GM19463 (cell line): Measurements from ENCODE around the gene CTSW.
A peak's percentile ranks its signal among the peaks of the same experiment; 100 is the strongest.

Experiments
- ATAC-seq: cut with Tn5 transposase; IDR thresholded peaks from one replicate; pipeline ENCODE4 v1.9.1; 2021; ENCODE audit warnings: mild to moderate bottlenecking, moderate library complexity; ENCODE audit not compliant: unreplicated experiment

CTSW gene

DNA sequence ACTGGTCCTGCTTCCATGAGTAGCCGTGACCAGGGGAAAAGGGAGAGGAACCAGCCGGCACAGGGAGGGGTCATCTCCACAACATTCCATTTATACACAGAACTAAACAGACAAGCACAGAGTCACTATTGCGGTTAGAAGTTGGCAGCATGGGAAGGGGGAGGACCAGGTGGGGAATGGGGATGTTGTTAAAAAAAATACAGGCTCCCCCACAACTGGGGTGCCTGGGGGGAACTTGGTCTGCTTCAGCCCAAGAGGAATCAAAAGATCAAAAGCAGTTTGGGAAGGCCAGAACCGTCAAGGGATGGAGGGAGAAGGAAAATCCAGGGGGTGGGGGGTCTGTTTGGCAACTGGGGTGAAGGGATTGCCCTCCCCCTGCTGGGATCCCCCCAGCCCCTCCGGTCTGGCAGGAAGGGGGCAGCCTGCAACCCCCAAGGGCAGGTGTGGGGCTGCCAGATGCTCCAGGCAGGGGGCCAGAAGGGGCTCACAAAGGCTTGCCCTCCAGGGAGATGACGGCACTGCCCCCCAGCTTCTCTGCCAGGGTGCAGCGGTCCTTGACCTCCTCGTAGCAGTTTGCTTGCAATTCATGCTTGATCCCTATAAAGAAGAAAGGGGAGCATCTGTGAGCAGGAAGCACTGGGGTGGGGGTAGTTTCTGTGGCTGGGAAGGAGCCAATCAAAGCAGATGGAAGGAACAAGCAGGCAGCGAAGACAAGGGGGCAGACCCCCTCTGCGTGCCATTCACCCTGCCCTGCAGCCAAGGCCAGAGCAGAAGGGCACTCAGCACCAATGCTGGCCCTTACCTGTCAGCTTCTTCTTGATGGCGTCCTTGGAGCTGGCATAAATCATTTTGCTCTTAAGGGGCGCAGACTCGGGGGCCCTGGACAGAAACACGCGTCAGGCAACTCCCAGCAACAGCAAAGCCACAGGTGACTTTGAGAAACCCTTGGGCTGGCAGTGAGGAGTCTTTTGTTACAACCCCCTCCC lies 24.5 kb upstream of the CTSW start:
- no peak for ATAC-seq

DNA sequence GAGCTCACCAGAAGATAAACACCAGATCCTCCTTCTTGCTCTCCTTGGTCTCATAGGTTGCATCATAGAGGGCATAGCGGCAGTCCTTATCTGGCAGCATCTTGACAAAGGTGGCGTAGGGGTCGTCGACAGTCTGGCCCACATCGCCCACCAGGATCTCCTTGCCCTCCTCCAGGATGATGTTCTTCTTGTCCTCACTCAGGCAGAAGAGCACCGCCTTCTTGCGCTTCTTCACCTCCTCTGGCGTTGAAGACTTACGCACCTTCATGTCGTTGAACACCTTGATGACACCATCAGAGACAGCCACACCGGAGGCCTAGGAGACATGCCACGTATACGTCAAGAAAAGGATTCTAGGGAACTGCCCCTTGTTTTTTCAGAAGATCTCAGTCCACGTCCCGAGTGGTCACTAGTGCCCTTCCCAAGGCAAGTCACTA lies 23.7 kb upstream of the CTSW start:
- ATAC-seq: no peak

DNA sequence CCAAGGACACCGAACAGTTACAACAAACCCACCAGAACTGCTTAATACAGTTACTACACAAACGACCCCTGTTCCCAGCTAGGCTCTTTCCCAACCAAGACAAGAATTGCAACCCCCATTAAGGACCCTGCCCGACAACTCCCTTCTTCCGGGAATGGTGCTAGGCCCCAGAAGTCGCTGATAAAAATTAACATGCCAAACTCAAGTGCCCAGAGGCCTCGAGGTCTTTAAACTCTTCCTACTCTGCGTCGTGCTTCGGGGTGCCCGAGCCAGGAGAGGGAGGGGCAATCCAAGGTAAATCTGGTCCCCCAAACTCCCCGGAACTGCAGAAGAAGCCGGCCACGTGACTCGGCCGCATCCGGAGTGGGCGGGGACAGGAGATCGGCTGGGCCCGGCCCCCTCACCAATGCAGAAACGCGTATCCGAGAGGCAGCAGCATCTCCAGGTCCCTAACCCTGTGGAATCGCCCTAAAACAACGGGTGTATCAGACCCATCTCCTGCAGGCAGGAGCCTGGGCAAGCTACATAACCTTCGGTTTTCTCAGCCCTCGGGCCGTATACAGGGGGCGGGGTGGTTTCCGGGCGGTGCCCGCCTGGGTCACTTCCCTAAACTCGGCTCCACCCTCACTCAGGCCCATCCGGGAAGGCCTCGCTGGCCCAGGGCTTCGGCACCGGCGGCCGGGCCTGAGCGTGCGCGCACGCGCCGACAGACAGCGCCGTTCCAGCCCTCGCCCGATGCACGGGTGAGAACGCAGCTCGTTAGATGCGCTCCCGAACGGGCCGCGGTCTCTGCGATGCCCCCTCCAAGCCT lies 22.7 kb upstream of the CTSW start:
- ATAC-seq: peak; percentile 20

DNA sequence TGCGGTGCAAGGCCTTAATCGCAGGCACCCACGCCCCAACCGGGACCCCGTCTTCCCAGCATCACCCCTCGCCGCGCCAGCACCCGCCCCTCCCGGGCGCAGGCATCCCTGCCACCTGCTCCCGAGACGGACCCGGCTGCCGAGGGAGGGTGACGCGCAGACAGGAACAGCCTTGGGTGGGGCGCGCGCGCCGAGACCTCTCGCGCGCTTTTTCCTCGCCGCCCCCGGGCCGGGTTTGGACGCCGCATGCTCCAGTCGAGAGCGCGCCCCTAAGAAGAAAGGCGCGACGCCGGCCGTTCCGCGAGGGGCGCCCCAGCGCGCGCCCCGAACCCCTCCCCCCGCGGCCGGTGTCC lies 22.2 kb upstream of the CTSW start:
- no peak for ATAC-seq

DNA sequence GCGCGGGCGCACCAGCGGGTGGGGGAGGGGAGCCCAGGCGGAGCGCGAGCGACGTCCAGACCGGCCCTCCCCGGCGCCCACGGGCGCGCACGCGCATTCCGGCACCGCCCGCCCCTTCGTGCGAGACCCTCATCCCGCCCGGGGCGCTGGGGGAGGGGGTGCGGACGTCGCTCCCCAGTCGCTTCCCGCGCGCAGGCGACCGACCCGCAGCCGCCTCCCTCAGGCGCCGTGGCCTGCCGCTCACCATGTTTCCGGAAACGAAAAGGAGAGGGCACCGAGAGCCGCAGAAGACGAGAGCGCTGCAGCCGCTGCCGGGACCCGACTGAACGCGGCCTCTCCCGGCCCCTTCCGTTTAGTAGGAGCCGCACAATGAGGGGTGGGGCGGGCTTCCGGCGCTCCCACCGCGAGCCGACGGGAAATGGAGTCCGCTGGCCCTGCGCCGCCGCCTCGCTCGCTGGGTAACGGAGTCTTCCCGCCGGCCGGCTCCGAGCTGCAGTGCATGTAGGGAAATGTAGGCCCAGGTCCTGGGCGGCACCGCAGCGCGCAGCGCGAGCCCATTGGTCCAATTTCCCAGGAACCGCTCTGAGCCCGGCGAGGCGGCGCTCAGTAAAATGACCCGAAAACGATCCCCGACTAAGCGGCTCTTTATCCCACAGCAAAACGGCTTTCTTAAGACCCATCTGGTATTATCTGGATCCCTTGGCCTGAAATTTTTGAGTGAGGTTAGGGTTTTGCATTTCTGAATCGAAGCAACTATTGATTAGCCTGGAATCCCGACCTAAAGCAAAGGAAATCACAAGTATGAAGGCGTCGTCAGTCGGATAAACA lies 21.6 kb upstream of the CTSW start, which contains the start of gene CFL1:
Gene CFL1 (minus strand): TSS at position 328 of the 828 bp plus-strand sequence. CDS start 81 bp downstream, at position 247.
- peak; percentile 42 for ATAC-seq

- no peak for ATAC-seq
Measured at GRCh38 chr11:65858681-65859087, 21.0 kb upstream of the CTSW start.

- ATAC-seq: peak; percentile 57
Measured at GRCh38 chr11:65859095-65859811, 20.4 kb upstream of the CTSW start.

GRCh38 chr11:65859812-65860277 lies 19.8 kb upstream of the CTSW start:
- no peak for ATAC-seq

DNA sequence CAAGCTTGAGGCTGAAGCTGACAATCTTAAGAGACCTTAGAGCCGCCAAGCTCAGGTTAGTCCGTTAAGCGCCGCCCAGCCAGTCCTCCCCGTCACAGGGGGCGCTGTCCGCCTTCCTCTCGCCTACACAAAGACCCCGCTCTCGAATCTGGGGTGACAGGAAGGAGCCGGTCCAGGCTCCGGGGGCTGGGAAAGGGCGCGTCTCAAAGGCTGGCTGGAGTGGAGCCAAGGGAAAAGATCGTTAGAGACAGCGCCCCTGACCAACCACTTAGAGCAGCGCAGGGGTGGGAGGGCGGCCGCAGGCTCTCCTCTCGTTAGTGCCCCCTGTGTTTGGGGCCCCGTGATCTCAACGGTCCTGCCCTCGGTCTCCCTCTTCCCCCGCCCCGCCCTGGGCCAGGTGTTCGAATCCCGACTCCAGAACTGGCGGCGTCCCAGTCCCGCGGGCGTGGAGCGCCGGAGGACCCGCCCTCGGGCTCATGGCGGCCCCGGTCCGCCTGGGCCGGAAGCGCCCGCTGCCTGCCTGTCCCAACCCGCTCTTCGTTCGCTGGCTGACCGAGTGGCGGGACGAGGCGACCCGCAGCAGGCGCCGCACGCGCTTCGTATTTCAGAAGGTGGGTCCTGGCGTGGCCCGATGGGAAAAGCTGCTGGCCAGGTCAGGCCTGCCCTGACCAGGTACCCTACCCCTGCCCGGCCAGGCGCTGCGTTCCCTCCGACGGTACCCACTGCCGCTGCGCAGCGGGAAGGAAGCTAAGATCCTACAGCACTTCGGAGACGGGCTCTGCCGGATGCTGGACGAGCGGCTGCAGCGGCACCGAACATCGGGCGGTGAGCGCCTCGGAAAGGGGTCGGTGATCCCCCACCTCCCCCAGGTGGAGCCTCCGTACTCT lies 19.1 kb upstream of the CTSW start, which contains the start of gene MUS81:
Gene MUS81 (plus strand): TSS at position 156 of the 887 bp plus-strand sequence. CDS start 321 bp downstream, at position 477.
- ATAC-seq: peak; percentile 25

GRCh38 chr11:65861165-65861505 lies 18.5 kb upstream of the CTSW start:
- ATAC-seq: no peak

DNA sequence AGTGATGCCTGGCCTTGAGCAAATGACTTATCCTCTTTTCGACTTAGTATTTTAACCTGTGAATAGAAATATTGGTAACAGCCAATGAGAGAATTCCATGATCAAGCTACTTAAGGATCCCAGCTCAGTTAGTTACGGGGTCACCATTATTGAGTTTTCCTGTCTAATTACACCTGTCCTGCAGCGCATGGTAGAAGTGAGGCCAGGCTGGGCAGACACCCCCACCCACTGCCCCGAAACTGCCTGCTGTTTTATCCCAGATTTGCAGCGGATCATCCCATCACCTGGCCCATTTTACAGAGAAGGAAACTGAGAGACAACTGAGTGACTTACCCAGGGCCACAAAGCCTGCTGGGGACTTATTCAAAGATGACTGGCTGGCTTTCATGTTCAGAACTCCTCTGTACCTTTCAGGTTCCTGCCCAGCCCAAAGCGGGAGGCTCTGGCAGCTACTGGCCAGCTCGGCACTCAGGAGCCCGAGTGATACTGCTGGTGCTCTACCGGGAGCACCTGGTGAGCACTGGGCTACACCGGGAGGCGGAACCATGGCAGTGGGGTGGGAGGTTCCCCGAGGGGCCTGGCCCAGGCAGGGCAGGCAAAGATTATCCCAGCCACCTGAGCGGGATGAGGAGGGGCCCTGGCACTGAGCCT lies 18.0 kb upstream of the CTSW start:
- no peak for ATAC-seq

GRCh38 chr11:65862191-65862735 lies 17.4 kb upstream of the CTSW start:
- no peak for ATAC-seq

DNA sequence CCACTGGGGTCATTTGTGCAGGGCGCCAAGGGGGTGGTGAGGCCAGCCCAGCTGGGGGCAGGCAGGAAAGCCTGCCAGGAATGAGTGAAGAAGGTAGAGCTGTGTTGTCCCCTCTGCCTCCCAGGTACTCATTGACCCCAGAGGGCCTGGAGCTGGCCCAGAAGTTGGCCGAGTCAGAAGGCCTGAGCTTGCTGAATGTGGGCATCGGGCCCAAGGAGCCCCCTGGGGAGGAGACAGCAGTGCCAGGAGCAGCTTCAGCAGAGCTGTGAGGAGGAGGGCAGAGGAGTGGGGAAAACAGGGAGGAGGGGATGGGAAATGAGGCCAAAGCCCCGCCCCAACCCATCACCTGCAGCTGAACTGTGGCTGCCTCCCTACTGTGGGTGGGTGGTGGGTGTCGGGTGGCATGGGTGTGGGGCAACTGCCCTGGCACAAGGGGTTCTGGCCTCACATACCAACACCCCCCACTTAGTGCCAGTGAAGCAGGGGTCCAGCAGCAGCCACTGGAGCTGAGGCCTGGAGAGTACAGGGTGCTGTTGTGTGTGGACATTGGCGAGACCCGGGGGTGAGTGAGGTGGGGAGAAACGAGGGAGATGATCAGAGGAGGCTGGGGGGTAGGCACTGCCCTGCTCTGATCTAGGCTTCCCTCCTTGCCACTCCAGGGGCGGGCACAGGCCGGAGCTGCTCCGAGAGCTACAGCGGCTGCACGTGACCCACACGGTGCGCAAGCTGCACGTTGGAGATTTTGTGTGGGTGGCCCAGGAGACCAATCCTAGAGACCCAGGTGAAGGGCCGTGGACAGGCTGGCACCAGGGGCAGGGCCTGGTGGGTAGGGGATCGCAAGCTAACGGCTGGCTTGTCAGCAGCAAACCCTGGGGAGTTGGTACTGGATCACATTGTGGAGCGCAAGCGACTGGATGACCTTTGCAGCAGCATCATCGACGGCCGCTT lies 16.4 kb upstream of the CTSW start:
- no peak for ATAC-seq

- no peak for ATAC-seq
Measured at GRCh38 chr11:65863889-65864705, 15.5 kb upstream of the CTSW start.

GRCh38 chr11:65864706-65865471 lies 14.7 kb upstream of the CTSW start:
- ATAC-seq: no peak
